Umbilical cord (tissue), 2 donors: Measurements from ENCODE around the gene RRP1. TPM values are rescaled to one million over a fixed set of nuclear protein-coding genes. Genes with fewer than 3 reads are reported as not detected.

Experiments
- DNase-seq: peaks from one replicate; pipeline ENCODE4 v3.0.0-alpha.2; 2015; ENCODE audit warnings: low spot score
- total RNA-seq: library from RNA; depleted of rRNA; stranded (reverse); fragments of >200 nt; gene quantifications from one replicate; pipeline ENCODE4 v1.2.3, GENCODE V29; 2014; ENCODE audit warnings: low replicate concordance; ENCODE audit not compliant: insufficient read depth

The RRP1 gene
- total RNA-seq, 1 donor from 2014 or later = 12.3 TPM

DNA sequence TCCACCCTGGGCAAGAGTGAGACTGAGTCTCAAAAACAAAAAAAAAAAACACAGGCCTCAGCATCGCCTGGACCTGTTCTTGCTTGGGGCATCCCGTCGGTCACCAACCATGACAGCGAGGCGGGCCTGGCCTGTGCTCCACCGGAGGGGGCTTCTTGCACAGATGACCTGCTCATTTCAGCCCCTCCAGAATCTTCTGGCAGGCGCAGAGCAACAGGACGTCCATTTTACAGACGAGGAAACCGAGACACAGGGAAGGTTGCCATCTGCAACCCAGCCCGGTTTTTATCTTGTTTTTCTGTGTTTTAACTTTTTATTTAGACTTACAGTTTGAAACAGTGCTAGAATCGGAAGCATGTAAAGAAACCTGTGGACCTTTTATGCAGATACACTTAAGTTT is 14.2 kb upstream of the RRP1 start:
- no peak for DNase-seq

DNA sequence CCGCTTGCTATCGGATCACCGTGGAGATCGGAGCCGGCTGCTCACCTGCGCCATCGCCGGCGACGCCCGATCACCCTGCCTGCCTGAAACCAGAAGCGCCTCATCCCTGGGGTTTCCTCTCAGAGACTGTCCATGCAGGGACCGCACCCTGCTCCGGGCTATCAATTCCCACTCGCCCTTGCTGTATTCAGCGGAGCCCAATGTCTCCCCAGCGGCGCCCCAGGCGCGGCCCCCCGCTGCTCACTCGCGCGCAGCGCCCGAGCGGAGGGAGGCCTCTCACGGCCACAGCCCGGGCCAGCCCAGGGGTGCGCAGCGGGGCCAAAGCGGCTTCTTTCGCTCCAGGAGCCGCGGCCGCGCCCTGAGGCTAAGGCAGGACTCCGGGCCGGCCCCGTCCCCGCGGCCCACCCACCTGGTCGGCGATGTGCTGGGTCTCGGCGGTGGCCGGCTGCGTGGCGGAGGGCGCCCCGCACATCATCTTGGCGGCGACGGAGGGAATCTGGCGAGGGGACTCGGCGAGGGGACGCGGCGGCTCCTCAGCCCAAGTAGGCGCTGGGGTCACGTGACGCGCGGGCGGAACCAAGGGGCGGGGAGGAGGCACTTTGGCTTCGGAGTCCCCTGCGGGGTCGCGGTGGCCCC is 13.5 kb upstream of the RRP1 start, which contains the start of gene CSTB:
CSTB (minus strand) TSS at position 514 of the 636 bp plus-strand sequence; CDS start at position 475, 39 bp downstream.
- peak; percentile 78 for DNase-seq

DNA sequence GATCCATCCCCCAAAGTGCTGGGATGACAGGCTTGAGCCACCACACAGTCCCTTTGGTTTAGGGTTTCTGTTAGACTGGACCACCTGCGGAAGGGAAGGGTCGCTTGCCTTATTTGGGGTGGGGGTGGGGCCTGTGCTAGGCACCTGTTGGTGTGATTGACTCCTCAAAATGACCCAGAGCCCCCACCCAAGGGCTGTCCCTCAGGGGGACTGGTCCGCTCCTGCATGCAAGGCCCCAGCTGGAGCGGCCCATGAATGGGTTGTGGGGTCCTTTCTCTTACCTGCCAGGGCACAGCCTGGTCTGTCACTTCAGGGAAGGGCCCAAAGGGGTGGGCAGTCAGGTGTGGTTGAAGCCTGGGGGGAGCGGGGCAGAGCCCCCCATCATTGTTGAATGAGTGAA is 11.4 kb upstream of the RRP1 start:
- no peak for DNase-seq

DNA sequence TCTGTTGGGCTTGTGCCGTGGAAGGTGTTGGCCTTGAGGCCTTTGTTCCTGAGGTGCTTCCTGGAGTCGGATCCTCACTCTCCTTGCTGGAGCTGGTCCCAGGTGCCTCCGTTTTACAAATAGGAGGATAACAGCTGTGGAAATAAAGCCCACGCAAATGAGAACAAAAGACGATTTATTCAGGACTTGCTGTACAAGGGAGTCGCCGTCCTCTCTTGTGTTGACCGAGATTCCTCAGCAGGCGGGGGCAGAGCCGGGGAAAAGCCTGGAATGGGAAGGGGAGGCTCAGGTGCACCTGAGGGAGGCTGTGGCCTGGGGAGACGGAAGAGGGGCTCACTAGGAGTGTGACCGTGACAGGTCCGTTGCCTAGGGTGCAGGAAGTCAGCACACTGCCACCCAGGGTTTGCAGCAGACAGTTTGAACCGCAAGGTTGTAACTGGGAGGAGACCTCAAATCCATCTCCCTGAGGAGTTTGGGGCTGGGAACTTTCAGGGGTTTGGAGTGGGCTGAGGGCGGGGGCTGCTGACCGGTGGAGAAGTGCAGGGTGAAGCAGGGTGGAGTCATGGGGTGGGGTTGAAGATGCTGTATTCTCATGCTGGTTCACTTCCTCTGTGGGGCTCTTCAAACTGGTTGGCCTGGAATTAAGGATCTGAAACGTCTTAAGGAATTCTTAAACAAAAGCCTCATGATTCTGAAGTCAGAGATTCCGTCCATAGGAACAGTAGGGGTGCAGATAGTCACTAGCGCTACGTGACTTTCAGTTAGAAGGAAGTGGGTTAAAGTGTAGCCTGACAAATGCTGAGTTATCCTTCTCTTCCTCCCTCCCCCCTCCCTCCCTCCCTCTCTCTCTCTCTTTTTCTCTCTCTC is 10.7 kb upstream of the RRP1 start:
- DNase-seq = peak; percentile 33

DNA sequence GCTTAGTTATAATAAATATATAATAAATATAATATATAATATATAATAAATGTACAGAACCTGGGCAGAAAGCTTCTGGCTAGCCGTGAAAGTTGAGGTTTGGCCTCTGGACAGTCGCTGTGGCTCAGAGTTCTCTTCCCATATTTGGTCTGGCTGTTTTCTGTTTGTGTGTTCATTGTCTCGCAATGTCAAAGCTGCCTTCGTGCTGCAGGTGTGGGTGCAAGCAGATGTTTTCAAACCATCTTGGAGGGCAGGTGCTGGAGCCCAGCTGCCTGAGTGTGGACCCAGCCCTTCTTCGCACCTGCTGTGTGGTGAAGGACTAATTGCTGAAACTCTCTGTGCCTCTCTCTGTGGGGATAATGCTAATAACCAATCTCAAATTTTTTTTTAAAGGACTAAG is 9.7 kb upstream of the RRP1 start:
- DNase-seq = no peak

DNA sequence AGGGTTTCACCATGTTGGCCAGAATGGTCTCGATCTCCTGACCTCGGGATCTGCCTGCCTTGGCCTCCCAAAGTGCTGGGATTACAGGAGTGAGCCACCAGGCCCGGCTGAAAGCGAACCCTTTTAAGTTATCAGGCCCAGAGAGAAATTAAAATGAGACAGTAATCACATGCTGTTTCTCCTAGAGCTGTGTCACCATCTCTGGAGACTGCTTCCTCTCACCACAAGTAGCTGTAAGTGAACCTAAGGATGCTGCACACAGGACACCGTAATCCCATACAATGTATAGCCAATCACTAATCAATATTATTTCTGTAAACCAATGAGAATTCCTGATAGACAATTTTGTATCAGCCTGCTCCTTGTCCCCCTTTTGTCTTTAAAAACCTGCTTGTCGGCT is 7.5 kb upstream of the RRP1 start:
- no peak for DNase-seq

DNA sequence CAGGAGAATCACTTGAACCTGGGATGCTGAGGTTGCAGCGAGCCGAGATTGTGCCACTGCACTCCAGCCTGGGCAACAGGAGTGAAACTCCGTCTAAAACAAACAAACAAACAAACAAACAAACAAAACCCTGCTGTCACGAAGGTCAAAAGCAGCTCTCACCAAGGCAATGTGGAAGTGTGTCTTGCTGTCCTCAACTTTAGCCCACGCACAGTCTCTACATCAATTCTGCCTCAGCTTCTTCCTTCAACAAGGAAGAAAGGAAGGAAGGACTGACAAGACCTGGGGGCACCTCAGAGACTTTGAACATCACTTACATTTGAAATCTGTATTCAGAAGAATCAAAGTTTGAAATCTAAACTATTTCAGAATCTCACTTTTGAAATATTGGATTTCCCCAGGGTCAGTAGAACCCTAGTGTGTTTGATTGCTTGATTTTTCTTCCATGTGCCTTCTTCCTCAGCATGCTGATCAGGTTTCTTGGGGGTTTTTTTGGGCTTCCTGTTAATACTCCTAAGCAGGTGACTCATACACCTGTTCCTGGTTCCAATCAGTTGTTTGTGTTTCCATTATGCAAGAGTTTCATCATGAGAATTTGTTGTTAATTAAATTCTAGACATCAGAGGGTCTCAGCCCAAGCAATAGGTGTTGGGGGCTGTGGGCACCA is 6.8 kb upstream of the RRP1 start:
- no peak for DNase-seq

DNA sequence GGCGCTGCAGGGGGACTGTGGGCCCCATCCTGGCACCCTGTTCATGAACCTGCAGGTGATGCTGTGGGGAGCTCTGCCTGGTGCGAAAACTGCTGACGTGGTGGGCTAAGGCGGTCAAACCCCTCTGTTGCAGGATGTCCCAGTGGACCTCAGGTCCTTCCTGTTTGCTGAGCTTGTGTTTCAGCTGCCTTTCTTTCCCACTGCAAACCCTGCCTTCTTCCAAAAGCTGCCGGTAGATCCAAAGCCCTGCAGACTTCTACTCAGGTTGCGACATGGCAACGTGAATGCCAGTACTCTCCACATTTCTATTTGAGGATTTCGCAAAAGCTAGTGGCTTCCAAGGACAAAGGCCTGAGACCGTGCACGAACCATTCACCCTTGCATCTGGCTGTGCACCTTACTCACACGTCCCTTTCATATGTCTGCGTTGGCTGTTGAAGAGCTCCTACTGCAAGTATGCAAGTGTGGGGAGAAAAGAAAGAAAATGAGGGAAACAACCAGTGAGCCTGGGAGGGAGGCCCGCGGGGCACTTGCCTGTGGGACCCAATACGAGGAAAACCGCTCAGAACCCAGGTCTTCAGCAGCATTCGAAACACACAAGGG is 6.2 kb upstream of the RRP1 start:
- DNase-seq = no peak

DNA sequence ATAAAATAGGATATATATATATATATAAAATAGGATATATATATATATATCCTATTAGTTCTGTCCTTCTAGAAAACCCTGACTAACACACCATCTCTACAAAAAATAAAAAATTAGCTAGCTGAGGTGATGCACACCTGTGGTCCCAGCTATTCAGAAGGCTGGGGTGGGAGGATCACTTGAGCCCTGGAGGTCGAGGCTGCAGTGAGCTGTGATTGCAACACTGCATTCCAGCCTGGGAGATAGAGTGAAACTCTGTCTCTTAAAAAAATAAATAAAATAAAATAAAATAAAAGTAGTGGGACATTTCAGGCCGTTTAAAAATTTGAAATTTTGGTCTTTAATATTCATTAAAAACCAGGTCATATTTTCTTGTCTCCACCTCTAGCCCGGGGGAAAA is 4.2 kb upstream of the RRP1 start:
- no peak for DNase-seq

DNA sequence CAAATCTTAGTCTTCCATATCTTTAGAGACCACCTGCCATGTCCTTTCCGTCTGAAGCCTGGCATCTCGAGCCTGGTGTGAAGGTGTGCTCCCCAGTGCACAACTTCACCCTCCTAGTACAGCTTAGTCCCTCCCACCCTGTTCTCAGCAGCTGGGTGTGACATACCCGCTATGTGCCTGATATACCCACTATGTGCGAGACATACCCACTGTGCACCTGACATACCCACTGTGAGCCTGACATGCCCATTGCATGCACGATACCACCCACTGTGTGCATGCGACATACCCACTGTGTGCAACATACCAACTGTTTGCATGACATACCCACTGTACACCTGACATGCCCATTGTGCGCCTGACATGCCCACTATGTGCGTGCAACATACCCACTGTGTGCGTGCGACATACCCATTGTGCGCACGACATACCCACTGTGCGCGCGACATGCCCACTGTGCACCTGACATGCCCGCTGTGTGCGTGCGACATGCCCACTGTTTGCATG is 3.0 kb upstream of the RRP1 start:
- DNase-seq = no peak

DNA sequence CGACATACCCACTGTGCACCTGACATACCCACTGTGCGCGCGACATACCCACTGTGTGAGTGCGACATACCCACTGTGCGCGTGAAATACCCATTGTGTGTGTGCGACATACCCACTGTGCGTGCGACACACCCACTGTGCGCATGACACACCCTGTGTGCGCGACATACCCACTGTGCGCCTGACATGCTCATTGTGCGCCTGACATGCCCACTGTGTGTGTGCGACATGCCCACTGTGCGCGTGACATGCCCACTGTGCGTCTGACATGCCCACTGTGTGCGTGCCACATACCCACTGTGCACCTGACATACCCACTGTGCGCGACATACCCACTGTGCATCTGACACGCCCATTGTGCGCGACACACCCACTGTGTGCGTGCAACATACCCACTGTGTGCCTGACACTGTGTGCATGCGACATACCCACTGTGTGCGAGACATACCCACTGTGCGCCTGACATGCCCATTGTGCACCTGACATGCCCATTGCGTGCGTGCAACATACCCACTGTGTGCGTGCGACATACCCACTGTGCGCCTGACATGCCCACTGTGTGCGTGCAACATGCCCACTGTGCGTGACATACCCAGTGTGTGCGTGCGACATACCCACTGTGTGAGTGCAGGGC is 2.5 kb upstream of the RRP1 start:
- DNase-seq = no peak

DNA sequence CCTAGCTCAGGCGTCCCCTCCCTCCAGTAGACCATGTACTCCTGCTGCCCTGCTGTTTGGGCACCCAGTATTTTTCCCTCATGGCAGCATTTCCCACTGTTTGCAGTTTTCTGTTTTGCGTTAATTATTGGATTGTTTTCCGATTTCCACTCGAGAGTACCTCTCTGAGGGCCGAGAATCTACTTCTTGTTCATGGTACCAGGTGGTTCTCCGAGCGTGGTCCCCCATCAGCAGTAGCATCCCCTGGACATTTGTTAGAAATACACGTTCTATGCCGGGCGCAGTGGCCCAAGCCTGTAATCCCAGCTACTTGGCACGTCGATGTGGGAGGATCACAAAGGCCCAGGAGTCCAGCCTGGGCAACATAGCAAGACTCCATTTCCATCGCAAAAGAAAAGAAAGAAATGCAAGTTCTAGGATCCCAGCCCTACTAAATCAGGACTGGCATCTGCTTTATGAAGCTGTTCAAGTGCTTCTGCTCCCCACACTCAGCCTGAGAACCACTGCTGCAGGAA is 690 bp downstream of the RRP1 start:
- no peak for DNase-seq

DNA sequence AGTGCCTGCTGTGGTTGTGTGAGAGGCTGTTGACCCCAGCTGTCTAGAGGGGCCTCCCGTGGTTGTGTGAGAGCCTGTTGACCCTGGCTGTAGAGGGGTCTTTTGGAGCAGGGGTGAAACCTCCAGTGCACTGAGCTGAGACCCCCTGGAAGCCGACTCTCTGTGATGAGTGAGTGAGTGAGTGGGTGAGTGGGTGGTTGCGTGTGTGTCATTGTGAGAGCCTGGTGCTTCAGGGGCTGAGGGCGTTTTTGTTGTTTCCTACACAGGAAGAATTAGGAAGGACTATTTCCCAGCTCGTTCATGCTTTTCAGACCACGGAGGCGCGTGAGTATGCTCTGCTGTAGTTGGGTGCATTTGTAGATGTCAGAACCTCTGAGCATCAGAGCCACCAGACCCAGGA is 3.0 kb downstream of the RRP1 start:
- DNase-seq = no peak

DNA sequence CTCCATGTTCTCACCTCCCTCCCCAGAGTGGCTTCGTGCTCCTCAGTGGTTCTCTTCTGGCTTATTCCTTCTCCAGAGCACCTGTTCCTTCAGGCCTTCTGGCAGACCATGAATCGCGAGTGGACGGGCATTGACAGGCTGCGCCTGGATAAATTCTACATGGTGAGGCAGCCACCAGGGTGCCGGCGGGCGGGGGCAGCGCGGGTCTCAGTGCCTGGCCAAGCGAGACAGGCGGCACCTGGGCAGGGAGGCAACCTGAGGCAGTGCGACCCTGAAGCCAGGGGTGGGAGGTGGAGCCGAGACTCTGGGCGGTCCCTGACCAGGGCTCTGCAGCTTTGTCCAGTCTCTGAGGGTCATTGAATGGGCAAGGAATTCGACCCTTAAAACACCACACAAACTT is 3.9 kb downstream of the RRP1 start:
- no peak for DNase-seq

DNA sequence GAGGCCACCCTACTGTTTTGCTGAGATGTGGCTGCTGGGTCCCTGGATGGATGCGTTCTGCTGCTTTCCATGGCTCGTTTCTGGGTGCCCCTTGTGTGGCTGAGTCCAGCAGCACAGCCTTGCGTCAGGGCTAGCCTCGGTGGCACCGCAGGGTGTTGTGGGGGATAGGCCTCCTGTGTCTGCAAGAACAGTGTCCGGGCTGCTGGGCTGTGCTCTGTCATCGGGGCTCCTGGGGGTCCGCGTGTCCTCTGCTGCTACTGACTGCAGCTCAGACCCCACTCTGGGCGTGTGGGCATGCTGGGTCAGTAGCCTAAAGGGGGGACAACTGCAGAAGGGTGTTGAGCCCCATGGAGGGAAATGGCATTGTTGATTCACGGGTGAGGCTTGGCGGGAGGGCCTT is 4.9 kb downstream of the RRP1 start:
- DNase-seq = no peak

DNA sequence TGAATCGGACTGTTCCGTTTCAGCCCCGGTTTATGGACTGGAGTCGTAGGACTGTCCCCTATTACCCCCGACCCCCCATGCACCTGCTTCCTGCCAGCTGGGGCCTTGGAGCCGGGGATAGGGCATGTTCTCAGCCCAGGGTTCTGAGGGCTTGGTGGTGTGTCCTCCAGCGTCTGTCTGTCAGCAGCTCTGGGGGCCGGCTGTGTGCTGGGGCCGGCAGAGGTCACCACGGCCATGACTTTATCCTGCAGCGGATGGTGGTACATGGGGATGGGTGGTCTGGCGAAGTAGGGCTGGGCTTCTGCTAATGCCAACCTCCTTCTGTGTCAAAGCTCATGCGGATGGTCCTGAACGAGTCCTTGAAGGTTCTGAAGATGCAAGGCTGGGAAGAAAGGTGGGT is 5.5 kb downstream of the RRP1 start:
- no peak for DNase-seq

DNA sequence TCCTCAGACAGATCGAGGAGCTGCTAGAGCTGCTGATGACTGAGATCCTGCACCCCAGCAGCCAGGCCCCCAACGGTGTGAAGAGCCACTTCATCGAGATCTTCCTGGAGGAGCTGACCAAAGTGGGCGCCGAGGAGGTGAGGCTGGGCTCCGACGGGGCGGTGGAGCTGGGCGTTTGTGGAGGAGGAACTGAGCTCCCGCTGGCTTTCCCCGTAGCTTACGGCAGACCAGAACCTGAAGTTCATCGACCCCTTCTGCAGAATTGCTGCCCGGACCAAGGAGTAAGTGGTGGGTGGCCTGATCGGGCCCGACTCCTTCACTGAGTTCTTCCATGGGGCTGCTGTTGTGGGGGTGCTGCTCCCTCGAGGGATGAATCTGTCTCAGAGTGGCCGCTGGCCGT is 8.0 kb downstream of the RRP1 start:
- DNase-seq = no peak

DNA sequence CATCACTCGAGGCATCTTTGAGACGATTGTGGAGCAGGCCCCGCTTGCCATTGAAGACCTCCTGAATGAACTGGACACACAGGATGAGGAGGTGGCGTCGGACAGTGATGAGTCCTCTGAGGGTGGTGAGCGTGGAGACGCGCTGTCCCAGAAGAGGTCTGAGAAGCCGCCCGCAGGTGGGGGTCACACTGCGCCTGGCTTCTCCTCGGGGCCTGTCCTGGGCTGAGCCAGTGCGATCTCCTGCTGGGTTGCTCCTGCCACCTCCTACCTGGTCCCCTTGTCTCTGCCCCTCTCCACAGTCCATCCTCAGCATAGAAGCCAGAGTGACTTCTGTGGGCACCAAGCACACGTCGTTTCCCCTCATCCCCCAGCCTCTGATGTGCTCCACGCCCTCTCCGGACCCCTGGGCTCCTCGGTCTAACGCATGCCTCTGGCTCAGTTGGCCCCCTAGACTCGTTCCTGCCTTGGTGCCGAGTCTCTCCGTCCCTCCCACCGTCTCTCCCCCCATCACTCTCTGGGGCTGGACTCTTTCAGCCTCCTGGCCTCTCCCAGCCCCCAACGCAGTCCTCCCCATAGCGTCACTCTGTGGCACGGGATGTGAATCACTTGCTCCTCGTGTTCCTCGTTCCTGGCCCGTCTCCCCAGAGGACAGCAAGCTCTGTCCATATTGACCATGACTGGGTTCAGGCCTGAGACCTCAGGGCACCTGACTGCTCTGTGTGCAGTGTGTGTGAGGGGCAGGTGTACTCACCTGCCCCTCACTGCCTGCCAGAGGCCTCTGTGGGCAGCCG is 8.7 kb downstream of the RRP1 start:
- no peak for DNase-seq

DNA sequence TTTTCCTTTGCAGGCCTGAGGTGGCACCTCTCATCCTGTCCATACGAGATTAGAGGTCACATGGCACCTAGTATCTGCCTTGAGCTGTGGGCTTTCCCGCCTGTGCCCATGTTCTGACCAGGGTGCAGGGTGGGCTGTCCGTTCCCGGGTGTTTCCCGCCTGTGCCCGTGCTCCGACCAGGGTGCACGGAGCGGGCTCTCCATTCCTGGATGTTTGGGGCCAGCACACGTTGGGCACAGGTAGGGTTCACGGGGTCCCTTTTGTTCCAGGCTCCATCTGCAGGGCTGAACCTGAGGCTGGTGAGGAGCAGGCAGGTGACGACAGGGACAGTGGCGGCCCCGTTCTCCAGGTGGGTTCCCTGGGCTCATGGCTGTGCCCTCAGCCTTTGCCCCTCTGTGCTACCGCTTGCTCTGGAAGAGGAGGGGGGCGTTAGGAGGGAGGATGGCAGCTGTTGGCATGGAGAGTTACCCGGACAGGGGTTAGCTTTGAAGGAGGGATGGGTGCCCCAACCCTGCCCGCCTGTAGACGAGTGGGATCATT is 10.0 kb downstream of the RRP1 start:
- no peak for DNase-seq

DNA sequence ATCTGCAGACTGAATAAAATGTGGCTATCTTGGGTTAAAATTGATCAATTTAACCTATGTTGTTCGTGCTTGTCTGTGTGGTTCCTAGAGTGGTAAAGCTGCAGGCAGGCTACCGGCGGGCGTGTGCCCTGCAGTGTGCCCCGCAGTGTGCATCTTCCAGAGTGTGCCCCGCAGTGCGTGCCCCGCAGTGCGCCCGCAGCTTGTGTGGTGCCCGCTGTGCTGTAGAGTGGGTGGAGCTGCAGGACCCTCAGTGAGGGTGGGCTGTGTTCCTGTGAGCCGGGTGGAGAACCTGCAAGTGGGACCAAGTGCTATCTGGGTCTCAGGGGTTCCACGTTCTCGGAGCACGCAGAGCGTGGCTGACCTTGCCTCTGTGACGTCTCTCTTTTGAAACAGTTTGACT is 10.7 kb downstream of the RRP1 start:
- no peak for DNase-seq
